ENCODE data around the gene ARID3C. TPM values are rescaled to one million over a fixed set of nuclear protein-coding genes. Genes with fewer than 3 reads are reported as not detected.

The ARID3C gene
- total RNA-seq, 2 experiments from 2014 or later = 0.46 to 0.69 TPM

DNA sequence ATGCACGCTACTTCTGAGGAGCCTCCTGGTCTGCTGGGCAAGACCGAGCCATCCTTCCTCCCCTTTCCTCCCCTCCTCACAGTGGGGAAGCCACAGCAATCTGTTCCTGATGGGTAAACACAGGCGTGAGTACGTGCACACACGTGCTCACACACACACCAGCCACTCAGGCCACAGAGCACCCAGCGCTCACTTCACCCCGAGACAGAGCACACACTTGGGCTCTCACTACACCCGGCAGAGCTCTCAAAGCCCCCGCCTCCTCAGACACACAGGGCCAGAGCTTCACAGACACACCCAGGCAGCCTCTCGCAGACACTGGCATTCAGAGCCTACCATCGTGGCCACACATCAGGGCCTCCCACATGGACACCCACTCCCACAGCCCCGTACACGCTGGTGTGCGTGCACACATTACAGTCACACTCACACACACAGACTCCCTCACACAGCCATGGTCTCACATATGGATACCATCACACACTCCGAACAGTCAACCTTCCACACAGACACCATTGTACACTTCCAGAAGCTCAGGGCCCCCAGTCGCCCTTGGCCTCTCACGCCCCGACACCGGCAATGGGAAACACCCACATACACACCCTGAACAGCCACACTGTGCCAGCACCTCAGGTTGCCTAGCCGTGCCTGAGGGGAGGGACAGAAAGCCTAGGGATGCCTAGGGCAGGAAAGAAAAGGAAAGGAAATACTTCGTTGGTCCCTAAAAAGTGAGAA, 52.8 kb downstream of the ARID3C start:
- H3K4me3 Mint-ChIP-seq = no peak overlapping the region
- CTCF ChIA-PET = interaction anchor here (0.6 kb wide), 1 partner anchor 69 kb away, joined by 5 read pairs; no protein-coding TSS in a partner anchor
- POLR2A ChIA-PET = no interaction called here

DNA sequence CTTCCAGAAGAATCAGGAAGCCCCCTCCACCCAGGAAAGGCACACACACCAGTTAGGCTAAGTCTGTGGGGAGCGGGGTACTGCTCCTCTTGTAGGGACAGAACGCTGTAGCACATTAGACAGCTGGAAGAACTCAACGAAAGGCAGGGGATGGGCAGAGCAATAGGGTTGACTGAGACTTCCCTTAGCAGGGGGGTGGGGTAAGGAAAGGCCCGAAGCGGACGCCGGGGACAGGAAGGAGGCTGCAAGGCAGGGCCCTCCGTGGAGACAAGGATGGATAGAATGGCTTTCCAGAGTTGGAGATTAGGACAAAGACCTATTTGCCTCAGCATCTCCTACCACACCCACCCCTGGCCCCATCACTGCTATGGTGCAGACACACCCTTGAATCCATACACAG, 53.6 kb downstream of the ARID3C start:
- Mint-ChIP-seq H3K27me3 (peaks cover 42% of the 10 kb centered on the region), H3K36me3 (ENCODE audit: low read depth) (no peaks in the 10 kb centered on the region), H3K9me3 (no peaks in the 10 kb centered on the region), H3K27ac (no peak overlapping the region), H3K4me1 (peaks cover 6% of the 10 kb centered on the region), H3K4me3 (no peak overlapping the region)
- POLR2A ChIA-PET = no interaction called here
- CTCF ChIA-PET = no interaction called here
- no peak for DNase-seq

More for the DNA sequence above, 52.8 kb downstream of the ARID3C start:
- H3K36me3 Mint-ChIP-seq (ENCODE audit: low read depth) = no peaks in the 10 kb centered on the region
- H3K9me3 Mint-ChIP-seq = no peaks in the 10 kb centered on the region
- peaks cover 50% of the 10 kb centered on the region for H3K27me3 Mint-ChIP-seq
- peaks cover 6% of the 10 kb centered on the region for H3K4me1 Mint-ChIP-seq
- no peak overlapping the region for H3K27ac Mint-ChIP-seq
- DNase-seq = no peak

DNA sequence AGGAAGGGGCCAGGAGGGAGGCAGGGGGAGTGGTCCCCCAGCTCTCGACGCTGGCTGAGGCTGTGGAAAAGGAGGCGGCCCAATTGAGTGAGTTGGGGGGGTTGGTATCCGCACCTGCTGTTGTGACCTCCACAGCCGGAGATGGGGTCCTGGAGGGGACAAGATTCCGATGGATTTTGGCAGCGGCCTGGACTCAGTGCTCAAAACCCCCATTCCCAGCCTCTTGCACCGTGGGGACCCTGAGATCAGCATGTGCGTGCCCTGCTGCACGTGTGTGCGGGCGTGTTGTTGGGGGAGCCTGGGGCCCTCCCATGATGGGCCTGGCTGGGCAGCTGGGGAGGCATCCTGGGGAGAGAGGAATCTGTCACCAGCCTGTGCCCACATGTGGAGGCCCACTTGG, 54.3 kb downstream of the ARID3C start:
- Mint-ChIP-seq H3K27me3 (peaks cover 36% of the 10 kb centered on the region), H3K9me3 (no peaks in the 10 kb centered on the region), H3K36me3 (ENCODE audit: low read depth) (no peaks in the 10 kb centered on the region), H3K27ac (no peak overlapping the region), H3K4me3 (no peak overlapping the region), H3K4me1 (peaks cover 6% of the 10 kb centered on the region)
- DNase-seq = no peak
- POLR2A ChIA-PET = no interaction called here
- CTCF ChIA-PET = interaction anchor here (1.0 kb wide), 1 partner anchor 11 kb away, joined by 3 read pairs; no protein-coding TSS in a partner anchor

DNA sequence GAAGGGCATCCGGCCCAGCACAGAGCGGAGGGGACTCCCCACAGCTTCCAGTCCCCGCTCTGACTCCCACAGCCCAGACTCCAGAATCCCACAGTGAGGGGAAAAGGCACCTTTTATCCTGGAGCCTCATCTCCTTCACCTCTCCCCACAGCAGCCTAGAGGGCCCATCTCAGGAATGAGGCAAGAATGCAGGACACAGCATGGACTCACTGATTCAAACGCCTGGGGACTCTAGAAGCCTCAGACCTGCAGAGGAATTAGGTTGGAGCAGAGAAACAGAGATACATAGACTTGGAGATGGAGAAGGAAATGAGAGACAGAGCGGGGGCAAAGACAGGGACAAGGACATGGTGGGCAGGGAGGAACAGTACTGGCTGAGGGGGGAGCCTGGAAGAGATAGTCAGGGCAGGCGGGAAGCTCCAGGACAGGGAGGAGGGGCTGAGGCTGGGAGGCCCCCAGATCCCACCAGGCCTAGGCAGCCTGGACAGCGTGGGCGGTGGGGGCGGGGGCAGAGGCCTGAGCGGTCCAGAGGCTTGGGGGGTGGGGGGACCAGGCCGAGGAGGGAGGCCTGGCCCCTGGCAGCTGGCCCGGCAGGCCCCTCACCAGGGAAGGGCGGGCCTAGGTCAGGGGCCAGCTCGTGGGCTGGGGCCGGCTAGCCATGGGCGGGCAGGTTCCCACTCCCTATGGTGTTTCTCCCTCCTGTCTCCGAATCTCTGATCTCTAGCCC, 55.1 kb downstream of the ARID3C start:
- Mint-ChIP-seq H3K4me1 (peaks cover 6% of the 10 kb centered on the region), H3K4me3 (no peak overlapping the region), H3K27me3 (peaks cover 29% of the 10 kb centered on the region), H3K9me3 (no peaks in the 10 kb centered on the region), H3K36me3 (ENCODE audit: low read depth) (no peaks in the 10 kb centered on the region), H3K27ac (no peak overlapping the region)
- DNase-seq = no peak
- CTCF ChIA-PET = interaction anchor here (1.0 kb wide), 1 partner anchor 10 kb away, joined by 3 read pairs; no protein-coding TSS in a partner anchor
- POLR2A ChIA-PET = no interaction called here

DNA sequence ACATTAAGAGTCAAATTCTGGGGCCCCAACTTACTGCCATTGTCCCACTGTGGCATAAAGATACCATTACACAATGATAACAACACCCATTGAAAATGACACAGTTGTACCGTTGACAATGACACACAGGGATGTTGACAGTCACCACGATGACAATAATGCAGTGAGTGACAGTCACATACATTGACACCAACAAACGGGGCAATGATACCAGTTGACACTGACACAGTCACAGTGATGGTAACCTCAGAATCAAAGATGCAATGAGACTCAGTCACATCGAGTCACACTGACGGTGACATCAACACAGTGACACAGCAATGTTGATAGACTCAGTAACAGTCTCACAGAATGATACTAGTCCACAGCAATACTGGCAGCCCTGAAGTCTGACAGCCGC, 56.2 kb downstream of the ARID3C start:
- Mint-ChIP-seq H3K27ac (no peak overlapping the region), H3K9me3 (no peaks in the 10 kb centered on the region), H3K4me1 (peaks cover 5% of the 10 kb centered on the region), H3K27me3 (peaks cover 24% of the 10 kb centered on the region), H3K36me3 (ENCODE audit: low read depth) (no peaks in the 10 kb centered on the region), H3K4me3 (no peak overlapping the region)
- no peak for DNase-seq
- ChIA-PET CTCF (no interaction called here), POLR2A (no interaction called here)

DNA sequence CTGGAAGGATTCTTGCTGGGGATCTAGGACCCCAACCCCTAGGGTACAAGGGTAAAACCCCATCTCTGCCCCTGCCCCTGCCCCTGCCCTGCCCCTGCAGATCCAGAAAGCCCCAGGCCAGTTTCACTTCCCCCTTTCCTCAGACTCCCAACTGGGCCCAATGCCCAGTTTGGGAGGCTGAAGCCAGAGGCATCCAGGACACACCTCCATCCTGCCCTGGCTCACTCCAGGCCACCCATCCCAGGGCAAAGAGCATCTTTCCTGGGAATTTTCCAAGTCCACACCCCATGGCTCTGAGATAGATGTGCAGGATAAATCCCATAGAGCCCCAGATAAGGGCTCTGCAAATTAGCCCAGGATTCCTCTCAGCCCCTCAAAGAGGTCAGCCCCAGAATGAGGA, 56.8 kb downstream of the ARID3C start:
- ChIA-PET CTCF (no interaction called here), POLR2A (no interaction called here)
- Mint-ChIP-seq H3K27me3 (peaks cover 24% of the 10 kb centered on the region), H3K27ac (no peak overlapping the region), H3K4me1 (no peaks in the 10 kb centered on the region), H3K4me3 (no peak overlapping the region), H3K36me3 (ENCODE audit: low read depth) (no peaks in the 10 kb centered on the region), H3K9me3 (no peaks in the 10 kb centered on the region)
- no peak for DNase-seq

DNA sequence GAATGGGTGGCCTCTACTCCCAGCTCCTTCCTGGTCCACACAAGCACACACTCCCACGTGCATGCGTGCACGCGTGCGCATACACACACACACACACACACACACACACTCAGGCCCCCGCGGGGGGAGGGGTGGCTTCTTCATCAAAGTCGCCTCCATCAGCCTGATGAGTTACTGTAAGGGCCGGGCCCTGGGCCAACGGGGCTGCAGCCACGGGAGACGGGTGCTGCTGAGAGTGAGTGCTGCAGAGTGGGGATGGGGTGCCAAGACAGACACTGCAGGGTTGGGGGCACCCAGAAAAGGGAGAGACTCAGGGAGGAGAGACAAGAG, 57.4 kb downstream of the ARID3C start:
- Mint-ChIP-seq H3K27ac (no peak overlapping the region), H3K36me3 (ENCODE audit: low read depth) (no peaks in the 10 kb centered on the region), H3K4me1 (no peaks in the 10 kb centered on the region), H3K9me3 (no peaks in the 10 kb centered on the region), H3K4me3 (no peak overlapping the region), H3K27me3 (peaks cover 21% of the 10 kb centered on the region)
- no peak for DNase-seq
- ChIA-PET CTCF (interaction anchor here (1.0 kb wide), 1 partner anchor 22 kb away, joined by 3 read pairs; no protein-coding TSS in a partner anchor), POLR2A (no interaction called here)

Other genes starting within 250 kb of the ARID3C start
- gene FAM219A, start 170.5 kb downstream of the ARID3C start, total RNA-seq = 10 to 100 TPM; 11.6 to 12.7 TPM
- not detected for gene DNAI1, start 170.3 kb downstream of the ARID3C start, total RNA-seq
- gene ENHO, start 106.1 kb downstream of the ARID3C start, total RNA-seq = not detected
- gene CNTFR, start 39.3 kb downstream of the ARID3C start, total RNA-seq = not detected
- gene RPP25L, start 17.0 kb downstream of the ARID3C start, total RNA-seq = 10 to 100 TPM; 22.7 to 26.8 TPM
- 100 to 1,000 TPM; 150 to 153 TPM for gene DCTN3, start 8.6 kb downstream of the ARID3C start, total RNA-seq
- 10 to 100 TPM; 57.7 to 62.2 TPM for gene SIGMAR1, start 8.7 kb upstream of the ARID3C start, total RNA-seq
- 100 to 1,000 TPM; 114 to 125 TPM for gene GALT, start 17.6 kb upstream of the ARID3C start, total RNA-seq
- 10 to 100 TPM; 66.3 to 68.5 TPM for gene IL11RA, start 23.1 kb upstream of the ARID3C start, total RNA-seq
- gene CCL27, start 33.6 kb upstream of the ARID3C start, total RNA-seq = not detected
- gene CCL19, start 62.2 kb upstream of the ARID3C start, total RNA-seq = not detected
- not detected for gene CCL21, start 81.1 kb upstream of the ARID3C start, total RNA-seq